ENCODE results near the gene LYZL4.

The LYZL4 gene

DNA sequence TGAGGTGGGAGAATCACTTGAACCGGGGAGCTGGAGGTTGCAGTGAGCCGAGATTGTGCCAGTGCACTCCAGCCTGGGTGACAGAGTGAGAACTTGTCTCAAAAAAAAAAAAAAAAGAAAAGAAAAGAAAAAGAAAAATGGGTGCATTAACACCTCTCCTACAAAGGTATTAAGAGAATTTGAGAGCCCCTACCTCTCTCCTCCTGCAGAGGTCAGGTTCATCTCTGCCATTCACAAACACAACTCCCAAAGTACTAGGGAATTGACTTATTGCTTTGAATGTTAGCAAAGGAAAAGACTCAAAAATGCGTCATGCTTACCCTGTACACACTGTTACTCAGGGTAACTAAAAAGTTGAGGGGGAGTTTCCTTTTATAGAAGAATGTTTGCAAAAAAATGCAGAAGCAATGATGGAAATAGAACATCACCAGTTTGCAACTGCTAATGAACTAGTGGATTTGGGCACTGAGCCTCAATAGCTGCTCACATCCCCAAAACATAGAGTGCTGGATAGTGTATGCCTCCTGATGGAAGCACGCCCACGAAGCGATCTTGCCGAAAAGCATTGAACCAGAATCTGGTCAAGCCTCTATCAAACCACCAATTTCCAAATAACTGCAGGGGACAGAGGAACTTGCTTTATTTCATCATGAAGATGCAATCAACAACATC, 15.5 kb upstream of the LYZL4 start:
- DNase-seq, result peak; percentile 35 to 37

GRCh38 chr3:42424911-42425310, 14.5 kb upstream of the LYZL4 start:
- no peak for DNase-seq

DNA sequence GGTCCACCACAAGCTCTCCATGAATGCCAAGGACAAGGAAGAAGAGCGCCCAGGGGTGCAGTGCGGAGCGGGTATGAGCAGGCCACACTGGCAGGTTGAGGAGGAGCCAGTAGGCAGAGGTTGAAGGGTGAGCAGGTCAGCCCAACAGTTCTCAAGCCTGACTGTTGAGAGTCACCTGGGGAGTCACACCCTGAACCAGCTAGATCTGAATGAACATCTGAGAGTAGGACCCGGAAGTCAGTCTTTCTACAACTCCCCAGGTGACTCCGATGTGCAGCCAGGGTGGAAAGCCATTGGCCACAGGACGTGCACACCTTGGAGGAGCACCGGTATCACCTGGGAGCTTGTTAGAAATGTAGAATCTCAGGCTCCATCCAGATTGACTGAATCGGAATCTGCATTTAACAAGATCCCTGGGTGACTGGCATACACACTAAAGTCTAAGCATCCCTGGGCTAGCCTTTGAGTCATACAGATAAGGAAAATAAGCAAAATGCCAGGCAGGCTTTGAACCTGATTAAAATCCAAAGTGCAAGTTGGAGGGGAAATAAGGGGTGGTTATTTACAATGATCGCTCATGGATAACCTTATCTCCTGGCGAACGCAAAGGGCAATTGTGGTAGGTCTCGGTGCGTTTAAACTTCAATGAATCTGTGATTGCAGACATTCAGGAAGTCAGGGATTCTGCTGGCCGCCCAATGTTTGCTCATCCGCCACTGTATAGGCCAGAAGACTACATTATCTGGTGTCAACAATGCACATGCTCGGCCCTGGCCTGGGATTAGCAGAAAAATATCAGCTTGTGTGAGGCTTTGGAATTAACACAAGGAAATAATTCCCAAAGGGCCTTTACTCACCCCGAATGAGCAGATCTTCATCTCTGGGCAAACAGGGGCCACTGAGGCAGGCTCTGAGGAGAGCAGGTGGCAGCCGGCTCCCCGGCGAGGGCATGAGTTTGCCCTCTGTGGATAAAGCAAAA, 11.7 kb upstream of the LYZL4 start:
- no peak for DNase-seq

DNA sequence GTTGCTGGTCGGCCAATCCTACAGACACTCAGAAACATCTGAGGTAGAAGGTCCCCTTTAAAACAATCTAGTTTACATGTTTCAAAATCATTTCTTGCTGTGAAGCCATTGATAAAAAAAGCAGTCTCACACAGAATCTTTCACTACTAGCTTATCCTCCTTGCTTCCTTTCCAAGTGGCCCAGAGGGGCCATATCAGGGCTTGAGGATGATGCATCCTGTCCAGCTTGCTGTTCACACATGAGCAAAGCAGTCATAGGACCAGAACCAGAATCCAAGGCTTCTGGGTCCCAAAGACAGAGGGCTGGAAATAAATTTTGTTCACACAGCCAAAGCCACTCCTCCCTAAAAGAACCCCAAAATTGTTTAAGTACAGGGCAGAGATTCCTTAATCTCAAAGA, 9.2 kb upstream of the LYZL4 start:
- DNase-seq, result no peak

DNA sequence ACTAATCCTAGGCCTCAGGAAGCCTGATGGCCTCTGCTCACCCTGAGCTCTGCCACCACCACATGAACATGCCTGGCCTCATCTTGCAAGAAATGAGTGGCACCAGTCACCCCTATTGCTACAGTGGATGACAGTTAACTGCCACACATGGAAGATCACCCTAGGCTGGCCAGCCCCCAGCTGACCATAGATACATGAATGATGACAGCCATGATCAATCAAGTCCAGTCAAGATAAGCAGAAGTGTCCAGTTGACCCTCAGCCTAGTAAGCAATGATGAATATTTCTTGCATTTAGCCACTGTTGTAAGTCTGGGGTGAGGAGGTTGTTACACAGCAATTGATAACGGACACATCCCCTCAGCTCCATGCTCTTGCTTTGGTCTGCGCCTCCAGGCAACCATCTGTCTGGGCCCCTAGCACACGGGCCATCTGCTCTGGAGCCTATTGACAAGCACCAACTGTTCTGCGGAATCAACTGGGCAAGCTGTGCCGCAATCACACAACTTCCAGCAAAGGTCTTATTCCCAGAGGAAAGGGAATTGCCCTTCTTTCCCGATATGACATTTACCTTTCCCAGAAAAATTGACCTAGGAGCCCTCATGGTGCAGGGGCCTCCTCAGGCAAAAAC, 2.2 kb upstream of the LYZL4 start:
- no peak for DNase-seq

GRCh38 chr3:42411429-42411828, 1.0 kb upstream of the LYZL4 start:
- DNase-seq, result no peak

GRCh38 chr3:42408156-42408555, 2.3 kb downstream of the LYZL4 start:
- DNase-seq, result no peak

GRCh38 chr3:42406727-42407450, 3.5 kb downstream of the LYZL4 start:
- no peak for DNase-seq

- DNase-seq, result no peak
These were observed 4.6 kb downstream of the LYZL4 start for GRCh38 chr3:42405857-42406256.

DNA sequence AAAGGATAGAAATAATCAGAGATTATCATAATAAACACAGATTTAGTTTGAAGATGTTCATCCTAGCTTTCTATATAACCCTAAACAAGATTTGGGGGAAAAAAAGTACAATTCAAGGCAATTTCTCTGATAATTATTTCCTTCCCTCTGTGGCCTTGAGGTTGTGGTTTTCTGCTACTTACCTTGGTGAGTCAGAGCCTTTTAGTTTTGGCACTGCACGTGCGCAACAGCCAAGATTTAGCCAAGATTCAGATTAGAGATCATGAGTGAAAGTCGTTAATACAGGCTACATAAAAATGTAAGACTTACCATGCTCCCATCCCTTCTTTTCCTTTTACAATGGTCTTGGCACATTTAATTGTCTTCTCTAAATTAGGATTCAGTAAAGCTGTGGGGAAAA, 6.7 kb downstream of the LYZL4 start:
- no peak for DNase-seq

DNA sequence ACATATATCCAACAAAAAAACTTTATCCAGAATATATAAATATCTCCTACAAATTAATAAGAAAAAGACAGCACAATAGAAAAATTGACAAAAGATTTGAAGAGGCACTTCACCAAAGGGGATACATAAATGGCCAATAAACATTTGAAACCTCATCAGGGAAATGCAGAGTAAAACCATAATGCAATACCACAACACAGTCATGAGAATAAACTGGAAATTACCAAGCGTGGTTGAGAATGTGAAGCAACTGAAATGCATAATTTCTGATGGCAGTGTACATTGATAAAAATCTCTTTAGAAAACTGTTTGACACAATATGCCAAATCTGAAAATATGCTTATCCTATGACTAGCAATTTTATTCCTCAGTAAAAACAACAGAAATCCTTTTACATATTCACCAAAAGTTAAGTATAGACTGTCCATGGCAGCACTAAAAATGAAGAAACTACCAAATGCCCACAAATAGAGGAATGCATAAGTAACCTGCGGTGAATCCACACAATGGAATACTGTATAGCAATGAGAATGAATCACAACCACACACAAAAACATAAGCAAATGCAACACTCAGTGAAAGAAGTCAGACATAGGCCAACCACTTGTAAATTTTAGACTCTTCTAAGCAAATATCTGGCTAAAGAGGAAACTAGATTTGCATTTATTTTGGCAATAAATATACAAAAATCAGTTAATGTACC, 7.9 kb downstream of the LYZL4 start:
- no peak for DNase-seq

DNA sequence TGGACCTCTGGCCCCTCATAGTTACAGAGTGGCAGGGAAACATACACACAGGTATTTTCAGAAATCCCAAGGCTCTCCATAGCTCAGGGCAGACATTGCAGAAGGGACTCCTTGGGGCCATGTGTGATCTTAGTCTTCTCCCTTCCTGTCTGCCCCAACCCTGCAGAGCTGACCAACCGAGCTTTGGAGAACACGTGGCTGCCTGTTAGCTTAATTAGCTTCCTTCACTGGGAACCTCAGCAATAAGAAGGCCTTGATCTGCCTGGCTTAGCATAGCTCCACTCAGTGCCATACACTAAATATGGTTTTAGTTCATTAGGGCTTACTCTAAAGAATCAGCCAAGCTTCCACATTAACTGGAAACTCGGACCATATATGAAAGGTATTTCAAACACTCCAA, 12.3 kb downstream of the LYZL4 start:
- no peak for DNase-seq

GRCh38 chr3:42397644-42398043, 12.8 kb downstream of the LYZL4 start:
- no peak for DNase-seq

DNA sequence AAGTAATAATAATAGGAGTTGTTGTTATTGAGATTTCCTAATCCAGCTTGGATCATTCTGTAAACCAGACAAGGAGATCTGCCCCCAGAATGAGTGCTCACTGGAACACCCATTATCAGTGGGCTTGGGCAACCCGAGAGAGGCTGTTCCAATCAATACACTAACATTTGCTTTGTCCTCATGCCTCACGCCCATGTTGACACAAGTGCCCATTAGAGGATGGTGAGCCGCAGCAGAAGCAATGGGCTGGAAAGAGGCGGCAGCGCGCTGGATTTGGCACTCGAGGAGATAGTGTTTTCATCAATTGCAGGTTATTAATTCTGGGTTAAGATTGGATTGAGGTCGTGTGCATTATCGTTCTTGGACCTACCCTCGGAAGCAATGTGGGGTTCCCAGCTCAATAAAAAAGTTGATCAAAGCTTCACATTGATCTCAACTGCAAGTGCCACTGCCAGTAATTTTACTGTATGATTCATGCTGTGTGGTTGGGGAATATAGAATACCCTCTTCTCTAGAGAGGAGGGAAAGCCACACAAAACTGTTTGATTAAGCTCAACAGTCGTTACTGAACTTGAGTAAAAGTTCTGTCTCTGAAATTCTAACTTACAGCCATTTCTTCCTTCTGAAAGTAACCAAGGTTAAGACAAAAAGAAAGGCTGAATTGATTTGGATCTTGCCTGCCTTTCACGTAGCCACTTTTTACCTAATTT, 15.7 kb downstream of the LYZL4 start:
- no peak for DNase-seq

DNA sequence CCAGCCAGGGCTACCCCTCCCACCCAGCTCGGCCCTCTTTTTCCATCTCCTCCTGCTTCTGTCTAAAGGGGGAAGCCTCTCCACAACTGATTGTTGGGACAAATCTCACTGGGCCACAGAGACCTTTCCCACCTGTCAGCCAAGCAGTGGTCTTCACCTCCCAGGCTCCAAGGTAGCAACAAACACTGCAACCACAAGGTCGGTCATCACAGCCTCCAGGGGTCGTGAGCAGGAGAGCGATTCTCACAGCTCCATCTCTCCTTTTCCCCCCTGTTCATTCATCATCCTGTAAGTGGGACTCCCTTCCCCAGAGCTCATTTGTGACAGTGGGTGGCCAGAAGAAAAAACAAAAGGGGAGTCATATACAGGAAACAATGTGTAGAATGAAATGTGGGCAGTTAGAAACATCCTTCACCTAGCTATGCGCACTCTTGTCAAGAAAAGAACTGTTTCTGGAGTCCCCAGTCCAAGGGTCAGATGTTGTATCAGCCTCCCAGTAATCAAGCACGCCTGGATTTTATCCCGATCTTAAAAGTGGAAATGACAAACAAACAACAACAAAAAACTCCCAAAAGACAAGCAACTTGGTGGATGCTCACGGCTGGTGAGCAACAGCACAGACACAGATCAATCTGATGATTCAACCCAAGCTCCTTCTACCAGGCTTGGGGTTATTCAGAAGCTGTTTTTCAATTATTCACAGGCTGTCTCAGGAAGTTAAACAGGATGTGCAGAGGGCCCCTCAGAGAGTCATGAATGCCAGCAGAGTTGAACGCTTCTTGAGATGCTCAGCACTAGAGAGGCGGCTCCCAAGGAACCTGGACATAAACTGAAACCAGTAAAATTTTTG, 22.4 kb downstream of the LYZL4 start:
- DNase-seq, result no peak

DNA sequence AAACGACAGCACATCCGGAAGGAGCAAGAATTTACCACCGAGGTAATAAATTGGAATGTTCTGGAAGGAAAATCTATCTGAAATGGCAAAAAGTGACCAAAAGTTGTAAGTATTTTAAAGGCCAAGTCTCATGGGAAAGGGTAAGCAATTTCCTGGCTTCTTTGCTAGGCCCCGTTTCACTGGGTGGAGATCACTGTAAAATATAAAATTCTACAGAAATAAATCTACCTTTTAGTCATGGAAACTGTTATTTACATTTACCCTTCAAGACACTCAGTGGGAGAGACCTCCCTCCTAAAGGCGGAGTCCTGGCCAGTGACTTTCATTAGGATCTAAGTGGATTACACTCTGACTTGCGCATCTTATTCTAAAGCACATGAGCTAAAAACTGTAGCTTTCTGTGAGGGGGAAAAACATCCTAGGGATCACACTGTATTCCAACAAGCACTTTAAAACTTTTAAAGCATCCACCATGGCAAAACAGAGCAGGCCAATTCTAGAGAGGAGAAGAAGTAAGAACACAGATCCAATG, 28.8 kb downstream of the LYZL4 start:
- no peak for DNase-seq

GRCh38 chr3:42377681-42378080, 32.7 kb downstream of the LYZL4 start:
- no peak for DNase-seq

DNA sequence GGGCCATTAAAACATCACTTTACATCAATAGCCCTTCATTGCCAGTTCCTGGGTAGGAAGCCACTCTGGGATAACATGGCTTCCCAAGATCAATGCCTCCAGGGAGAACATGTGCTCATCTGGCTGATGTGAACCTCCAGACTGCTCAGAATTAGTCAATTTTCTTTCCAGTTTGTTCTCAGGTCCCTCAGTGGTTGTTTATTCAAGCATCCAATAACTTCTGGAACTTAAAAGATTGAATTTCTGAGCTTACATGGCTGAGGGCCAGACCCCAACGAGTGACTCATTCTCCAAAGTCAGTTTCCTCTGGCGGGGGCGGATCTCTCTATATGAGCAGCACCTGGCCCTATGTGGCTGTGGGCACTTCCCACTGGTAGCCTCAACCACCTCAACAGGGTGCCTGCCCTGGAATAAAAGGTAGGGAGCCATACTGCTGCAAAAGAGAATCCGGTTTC, 34.0 kb downstream of the LYZL4 start:
- DNase-seq, result no peak

DNA sequence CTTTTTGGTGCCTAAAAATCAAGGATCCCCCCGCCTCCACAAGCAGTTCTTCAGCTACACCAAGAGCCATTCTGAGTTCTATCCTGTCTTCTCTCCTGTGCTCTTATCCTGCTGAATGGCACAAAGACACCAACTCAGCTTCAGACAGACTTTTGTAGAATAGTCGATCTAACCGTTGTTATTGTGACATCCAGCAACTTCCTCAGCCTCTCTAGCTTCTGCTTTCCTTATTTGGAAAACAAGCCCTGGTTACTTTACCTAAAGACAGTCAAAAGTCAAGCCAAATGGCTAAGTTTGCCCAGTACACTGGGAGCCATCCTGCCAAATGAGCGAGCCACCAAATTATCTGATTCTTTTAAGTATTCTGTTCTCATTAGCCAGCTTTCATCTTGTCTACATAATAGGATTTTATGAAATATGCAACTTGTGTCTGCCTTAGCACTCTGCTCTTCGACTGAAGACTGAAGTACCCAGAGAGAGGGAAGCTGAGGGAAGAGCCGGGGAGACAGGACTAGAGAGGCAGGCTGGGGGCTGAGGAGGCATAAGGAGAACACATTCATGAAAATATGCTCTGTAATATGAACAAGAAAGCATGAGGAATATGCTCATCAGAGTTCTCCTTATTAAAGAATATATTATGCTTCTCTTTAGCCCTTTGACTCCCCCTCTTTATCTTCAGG, 35.1 kb downstream of the LYZL4 start:
- peak; percentile 51 to 53 for DNase-seq

DNA sequence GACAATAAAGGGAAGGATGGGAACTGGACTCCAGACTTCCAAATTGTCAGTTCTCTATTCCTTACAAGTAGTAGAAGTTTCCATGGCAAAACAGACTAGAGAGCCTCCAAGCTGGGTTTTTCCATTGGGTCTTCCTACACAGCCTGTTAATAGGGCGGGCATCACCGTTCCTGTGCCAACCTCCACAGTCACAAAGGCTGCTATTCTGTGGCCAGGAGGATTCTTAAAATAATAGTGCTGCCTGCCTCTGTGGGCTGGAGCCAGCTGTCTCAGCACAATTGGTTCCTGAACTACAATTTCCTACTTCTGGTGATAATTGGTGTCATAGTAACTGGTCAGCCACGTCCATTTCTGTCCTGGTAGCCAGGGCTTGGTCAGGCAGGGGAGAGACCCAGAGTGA, 38.6 kb downstream of the LYZL4 start:
- no peak for DNase-seq
